K562 (cell line): ENCODE measurements around the gene AKT1S1. TPM values are rescaled to one million over a fixed set of nuclear protein-coding genes. Genes with fewer than 3 reads are reported as not detected.

Source experiments
- DACH1 ChIP-seq: fragments of 450-650 bp; IDR thresholded peaks from 2 replicates; pipeline ENCODE4 v1.6.1; 2018; ENCODE audit not compliant: partially characterized antibody
- KDM4B ChIP-seq, 2 experiments: fragments of 450-650 bp in 1 of 2; sonication (generic) in 1 of 2; IDR thresholded peaks; 2 replicates each; pipeline ENCODE4 v1.6.1; 2016 to 2017; ENCODE audit warnings: borderline replicate concordance in 2 of 2, antibody characterized with exemption in 1 of 2, low read depth in 1 of 2, mild to moderate bottlenecking in 1 of 2
- MCM2 ChIP-seq: fragments of 450-650 bp; IDR thresholded peaks from 2 replicates; pipeline ENCODE4 v1.6.1; 2017; ENCODE audit warnings: low read depth, mild to moderate bottlenecking
- MTA3 ChIP-seq: fragments of 450-650 bp; formaldehyde crosslinking; IDR thresholded peaks from 2 replicates; pipeline ENCODE4 v1.6.1; 2017; ENCODE audit warnings: mild to moderate bottlenecking, borderline replicate concordance
- RBBP5 ChIP-seq: fragments of 200-600 bp; sonication (generic); IDR thresholded peaks from 2 replicates; pipeline ENCODE4 v1.6.1; 2012; ENCODE audit warnings: borderline replicate concordance, mild to moderate bottlenecking, low read length, control low read depth, inconsistent platforms; ENCODE audit not compliant: insufficient read depth, poor library complexity, severe bottlenecking
- TCFL5 ChIP-seq: fragments of 250-450 bp; sonication (Bioruptor Pico); conservative IDR thresholded peaks from 2 replicates; pipeline ENCODE4 v1.6.1; 2021; ENCODE audit warnings: mild to moderate bottlenecking, moderate library complexity, matching md5 sums
- TGIF2 ChIP-seq: sonication (generic); formaldehyde crosslinking; IDR thresholded peaks from 2 replicates; pipeline ENCODE4 v1.8.1; 2022; ENCODE audit warnings: mild to moderate bottlenecking, missing genetic modification reagents, moderate library complexity
- ZNF217 ChIP-seq: sonication (generic); formaldehyde crosslinking; IDR thresholded peaks from 2 replicates; pipeline ENCODE4 v1.8.0; 2022; ENCODE audit warnings: mild to moderate bottlenecking, missing genetic modification reagents
- ZNF311 ChIP-seq: fragments of 250-450 bp; sonication (Bioruptor Pico); IDR thresholded peaks from 2 replicates; pipeline ENCODE4 v1.4.0; 2020; ENCODE audit warnings: mild to moderate bottlenecking, moderate library complexity
- ZNF384 ChIP-seq: IDR thresholded peaks from 2 replicates; pipeline ENCODE4 v1.6.1; 2012; ENCODE audit warnings: low read depth, low read length, improper control_type of control experiment
- polyA plus RNA-seq, 8 experiments: library from polyadenylated mRNA; depleted of rRNA in 4 of 8; stranded (reverse) in 5 of 8; unstranded in 3 of 8; fragments of >200 nt; fragmentation: Nextera tagmentation in 2 of 8; fragmentation: Illumina TruSeq in 1 of 8; extraction: Ambion mirVana in 2 of 8; extraction: Trizol in 1 of 8; gene quantifications; 2 replicates each; pipeline versions ENCODE4 v1.2.1 to v1.2.3, GENCODE V29; 2011 to 2014; ENCODE audit warnings: inconsistent platforms in 1 of 8, missing spikeins in 1 of 8
- total RNA-seq, 7 experiments: library from RNA; depleted of rRNA in 6 of 7; stranded (reverse); fragments of >200 nt in 6 of 7; fragmentation: Illumina TruSeq in 2 of 7; extraction: Trizol in 2 of 7; gene quantifications; 2 replicates each; pipeline versions ENCODE4 v1.2.1 to v1.2.3, GENCODE V29; 2011 to 2021; ENCODE audit warnings: low replicate concordance in 1 of 7
- TF ChIP-seq, protein P1 (sequence below): fragments of 200-800 bp; sonication (Bioruptor generic); IDR thresholded peaks from 2 replicates; pipeline ENCODE4 v1.6.1; 2017; ENCODE audit warnings: missing genetic modification characterization, missing compliant biosample characterization
- TF ChIP-seq, protein P2 (sequence below): fragments of 450-650 bp; IDR thresholded peaks from 2 replicates; pipeline ENCODE4 v1.7.0; 2016; ENCODE audit warnings: borderline replicate concordance
- TF ChIP-seq, protein P3 (sequence below), 2 experiments: fragments of 450-650 bp; formaldehyde crosslinking in 1 of 2; IDR thresholded peaks; 2 replicates each; pipeline versions ENCODE4 v1.4.0 to v1.6.1; 2014 to 2020; ENCODE audit warnings: mild to moderate bottlenecking in 2 of 2, borderline replicate concordance in 1 of 2, low read depth in 1 of 2

Gene AKT1S1
- total and polyA plus RNA-seq, 9 of the 15 experiments (the other 6 are each of a cell fraction or from before 2014, with no cell fraction given) = 1.2 to 50.3 (median 17.1) TPM

DNA sequence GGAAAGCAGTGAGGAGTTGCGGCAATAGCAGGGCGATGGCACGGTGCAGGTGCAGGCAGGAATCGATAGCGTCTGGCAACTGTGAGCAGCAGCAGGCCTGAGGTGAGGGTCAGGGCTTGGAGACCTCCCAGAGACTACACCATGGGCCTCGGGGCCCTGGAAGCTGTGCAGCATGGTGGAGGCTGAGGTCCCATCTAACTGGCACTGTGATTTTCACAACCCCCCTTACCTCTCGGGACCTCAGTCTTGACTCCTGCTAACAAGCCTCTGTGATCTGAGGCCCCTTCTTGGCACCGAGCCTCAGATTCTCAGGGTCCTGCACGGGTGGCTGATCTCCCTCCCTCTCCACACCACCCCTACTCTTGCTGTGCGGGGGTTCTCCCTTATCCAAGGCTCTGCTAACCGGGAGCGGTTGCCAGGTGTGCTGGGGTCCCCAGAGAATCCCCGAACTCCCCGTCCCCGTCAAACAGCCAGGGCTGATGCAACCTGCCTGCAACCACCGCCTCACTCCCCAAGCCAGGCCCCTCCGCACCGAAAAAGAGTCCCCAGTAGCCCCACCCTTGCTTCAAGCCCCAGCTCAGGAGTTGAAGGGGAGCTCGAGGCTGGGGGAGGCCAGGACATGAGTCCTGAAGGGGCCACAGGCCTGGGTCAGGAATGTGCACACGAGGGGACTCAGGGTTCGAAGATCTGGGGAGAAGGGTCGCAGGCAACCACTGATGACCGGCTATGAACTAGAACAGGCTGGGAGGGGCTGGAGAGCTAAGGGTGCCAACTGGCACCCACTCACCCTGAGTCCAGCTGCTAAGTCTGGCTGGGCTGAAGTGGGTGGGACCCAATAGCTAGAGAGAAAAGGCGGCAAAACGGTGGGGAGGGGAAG, 47.1 kb upstream of the AKT1S1 start (continued):
- TF ChIP-seq, protein P1, sequence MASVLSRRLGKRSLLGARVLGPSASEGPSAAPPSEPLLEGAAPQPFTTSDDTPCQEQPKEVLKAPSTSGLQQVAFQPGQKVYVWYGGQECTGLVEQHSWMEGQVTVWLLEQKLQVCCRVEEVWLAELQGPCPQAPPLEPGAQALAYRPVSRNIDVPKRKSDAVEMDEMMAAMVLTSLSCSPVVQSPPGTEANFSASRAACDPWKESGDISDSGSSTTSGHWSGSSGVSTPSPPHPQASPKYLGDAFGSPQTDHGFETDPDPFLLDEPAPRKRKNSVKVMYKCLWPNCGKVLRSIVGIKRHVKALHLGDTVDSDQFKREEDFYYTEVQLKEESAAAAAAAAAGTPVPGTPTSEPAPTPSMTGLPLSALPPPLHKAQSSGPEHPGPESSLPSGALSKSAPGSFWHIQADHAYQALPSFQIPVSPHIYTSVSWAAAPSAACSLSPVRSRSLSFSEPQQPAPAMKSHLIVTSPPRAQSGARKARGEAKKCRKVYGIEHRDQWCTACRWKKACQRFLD (CRISPR knock-in tag) = peak; percentile 70
- TF ChIP-seq TGIF2 (CRISPR knock-in tag) (no peak), ZNF384 (0 out of 2 replicates have a peak, but pooled peaks have one; percentile 21), TCFL5 (CRISPR knock-in tag) (peak; percentile 59; the same call in 1 of the 2 replicates), MCM2 (no peak), RBBP5 (no peak), ZNF217 (CRISPR knock-in tag) (no peak), MTA3 (peak; percentile 74; the same call in 1 of the 2 replicates), DACH1 (no peak), KDM4B (IDR thresholded peaks at IDR 0.05; ENCODE audit: borderline replicate concordance in 2 of 2, low read depth in 1 of 2) (0 out of 4 replicates have a peak, but pooled peaks of 1 of the 2 experiments have one; percentile 22), ZNF311 (CRISPR knock-in tag) (0 out of 2 replicates have a peak, but pooled peaks have one; percentile 10)
- TF ChIP-seq, protein P2, sequence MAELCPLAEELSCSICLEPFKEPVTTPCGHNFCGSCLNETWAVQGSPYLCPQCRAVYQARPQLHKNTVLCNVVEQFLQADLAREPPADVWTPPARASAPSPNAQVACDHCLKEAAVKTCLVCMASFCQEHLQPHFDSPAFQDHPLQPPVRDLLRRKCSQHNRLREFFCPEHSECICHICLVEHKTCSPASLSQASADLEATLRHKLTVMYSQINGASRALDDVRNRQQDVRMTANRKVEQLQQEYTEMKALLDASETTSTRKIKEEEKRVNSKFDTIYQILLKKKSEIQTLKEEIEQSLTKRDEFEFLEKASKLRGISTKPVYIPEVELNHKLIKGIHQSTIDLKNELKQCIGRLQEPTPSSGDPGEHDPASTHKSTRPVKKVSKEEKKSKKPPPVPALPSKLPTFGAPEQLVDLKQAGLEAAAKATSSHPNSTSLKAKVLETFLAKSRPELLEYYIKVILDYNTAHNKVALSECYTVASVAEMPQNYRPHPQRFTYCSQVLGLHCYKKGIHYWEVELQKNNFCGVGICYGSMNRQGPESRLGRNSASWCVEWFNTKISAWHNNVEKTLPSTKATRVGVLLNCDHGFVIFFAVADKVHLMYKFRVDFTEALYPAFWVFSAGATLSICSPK = no peak
- TF ChIP-seq, protein P3, sequence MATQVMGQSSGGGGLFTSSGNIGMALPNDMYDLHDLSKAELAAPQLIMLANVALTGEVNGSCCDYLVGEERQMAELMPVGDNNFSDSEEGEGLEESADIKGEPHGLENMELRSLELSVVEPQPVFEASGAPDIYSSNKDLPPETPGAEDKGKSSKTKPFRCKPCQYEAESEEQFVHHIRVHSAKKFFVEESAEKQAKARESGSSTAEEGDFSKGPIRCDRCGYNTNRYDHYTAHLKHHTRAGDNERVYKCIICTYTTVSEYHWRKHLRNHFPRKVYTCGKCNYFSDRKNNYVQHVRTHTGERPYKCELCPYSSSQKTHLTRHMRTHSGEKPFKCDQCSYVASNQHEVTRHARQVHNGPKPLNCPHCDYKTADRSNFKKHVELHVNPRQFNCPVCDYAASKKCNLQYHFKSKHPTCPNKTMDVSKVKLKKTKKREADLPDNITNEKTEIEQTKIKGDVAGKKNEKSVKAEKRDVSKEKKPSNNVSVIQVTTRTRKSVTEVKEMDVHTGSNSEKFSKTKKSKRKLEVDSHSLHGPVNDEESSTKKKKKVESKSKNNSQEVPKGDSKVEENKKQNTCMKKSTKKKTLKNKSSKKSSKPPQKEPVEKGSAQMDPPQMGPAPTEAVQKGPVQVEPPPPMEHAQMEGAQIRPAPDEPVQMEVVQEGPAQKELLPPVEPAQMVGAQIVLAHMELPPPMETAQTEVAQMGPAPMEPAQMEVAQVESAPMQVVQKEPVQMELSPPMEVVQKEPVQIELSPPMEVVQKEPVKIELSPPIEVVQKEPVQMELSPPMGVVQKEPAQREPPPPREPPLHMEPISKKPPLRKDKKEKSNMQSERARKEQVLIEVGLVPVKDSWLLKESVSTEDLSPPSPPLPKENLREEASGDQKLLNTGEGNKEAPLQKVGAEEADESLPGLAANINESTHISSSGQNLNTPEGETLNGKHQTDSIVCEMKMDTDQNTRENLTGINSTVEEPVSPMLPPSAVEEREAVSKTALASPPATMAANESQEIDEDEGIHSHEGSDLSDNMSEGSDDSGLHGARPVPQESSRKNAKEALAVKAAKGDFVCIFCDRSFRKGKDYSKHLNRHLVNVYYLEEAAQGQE (IDR thresholded peaks at IDR 0.05; ENCODE audit: borderline replicate concordance) = no peak
- TF ChIP-seq, protein P3 (CRISPR knock-in tag; IDR thresholded peaks at IDR 0.05; ENCODE audit: low read depth) = peak; percentile 56
